NCI-H1930 (cell line): ENCODE results near the gene ZNF554.
"Not testable (repeated sequence)": the region's sequence is repeated elsewhere in the genome, so short reads cannot be mapped to it uniquely, and the experiment has no call there.

Experiments
- DNase-seq, 2 experiments: peaks; one replicate each; lab custom pipeline; 2025; lab: John Stamatoyannopoulos, UW

ZNF554 gene

DNA sequence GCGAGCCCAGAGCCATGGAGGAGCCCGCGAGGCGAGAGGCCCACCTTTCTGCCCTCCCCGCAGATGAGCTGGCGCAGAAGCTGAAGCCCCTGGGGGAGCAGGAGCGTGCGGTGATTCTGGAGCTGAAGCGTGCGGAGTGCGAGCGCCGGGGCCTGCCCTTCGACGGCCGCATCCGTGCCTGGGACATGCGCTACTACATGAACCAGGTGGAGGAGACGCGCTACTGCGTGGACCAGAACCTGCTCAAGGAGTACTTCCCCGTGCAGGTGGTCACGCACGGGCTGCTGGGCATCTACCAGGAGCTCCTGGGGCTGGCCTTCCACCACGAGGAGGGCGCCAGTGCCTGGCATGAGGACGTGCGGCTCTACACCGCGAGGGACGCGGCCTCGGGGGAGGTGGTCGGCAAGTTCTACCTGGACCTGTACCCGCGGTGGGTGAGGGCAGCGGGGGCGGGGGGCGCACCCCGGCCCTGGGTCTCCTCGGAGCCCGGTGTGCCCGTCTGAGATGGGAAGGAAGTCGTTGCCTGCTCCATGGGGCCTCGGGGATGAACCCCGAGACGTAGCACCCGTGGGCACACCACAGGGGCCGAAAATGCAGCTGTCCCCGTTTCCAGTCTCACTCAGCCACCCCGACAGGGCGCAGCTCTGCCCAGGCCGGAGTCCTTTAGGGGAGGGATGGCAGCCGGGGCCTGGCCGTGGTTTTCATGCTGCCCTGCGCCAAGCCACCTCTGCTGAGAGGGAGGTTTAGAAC, 12.1 kb upstream of the ZNF554 start:
- DNase-seq = no peak

GRCh38 chr19:2808129-2808941, 11.3 kb upstream of the ZNF554 start:
- DNase-seq = no peak

DNA sequence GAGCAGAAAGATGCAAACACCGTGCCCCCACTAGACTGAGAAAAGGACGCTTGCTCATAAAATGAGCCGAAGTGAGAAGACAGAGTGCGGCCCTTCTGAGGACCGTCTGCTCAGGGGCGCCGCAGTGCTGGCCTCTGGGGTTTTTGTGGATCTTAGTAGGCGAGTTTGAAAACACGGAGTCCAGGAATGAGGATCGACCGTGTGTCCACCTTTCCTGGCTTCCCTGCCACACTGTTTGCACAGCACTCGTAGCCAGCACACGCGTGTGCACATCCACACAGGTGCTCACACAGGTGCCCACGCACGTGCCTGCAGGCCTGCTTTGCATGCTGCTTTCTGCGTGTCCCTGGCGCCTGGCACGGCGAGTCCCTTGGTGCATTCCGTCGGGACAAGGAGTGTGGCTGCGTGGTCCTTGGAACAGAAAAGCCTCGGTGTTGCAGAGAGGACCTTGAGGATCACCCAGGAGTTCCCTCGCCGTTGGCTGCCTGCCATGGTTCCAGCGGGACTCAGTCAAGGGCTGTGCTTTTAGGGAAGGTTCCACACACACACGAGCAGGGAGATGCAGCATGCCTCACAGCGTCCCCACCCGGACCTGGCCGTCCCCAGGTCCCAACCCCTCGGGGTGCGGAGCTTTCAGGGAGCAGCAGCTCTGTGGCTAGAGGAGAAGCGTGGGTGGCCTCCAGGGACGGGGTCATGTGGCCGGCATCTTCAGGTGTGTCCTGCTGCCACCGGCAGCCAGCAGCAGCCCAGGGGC, 10.1 kb upstream of the ZNF554 start:
- DNase-seq = no peak

- DNase-seq = no peak
Observed at GRCh38 chr19:2810141-2811091, 9.3 kb upstream of the ZNF554 start.

DNA sequence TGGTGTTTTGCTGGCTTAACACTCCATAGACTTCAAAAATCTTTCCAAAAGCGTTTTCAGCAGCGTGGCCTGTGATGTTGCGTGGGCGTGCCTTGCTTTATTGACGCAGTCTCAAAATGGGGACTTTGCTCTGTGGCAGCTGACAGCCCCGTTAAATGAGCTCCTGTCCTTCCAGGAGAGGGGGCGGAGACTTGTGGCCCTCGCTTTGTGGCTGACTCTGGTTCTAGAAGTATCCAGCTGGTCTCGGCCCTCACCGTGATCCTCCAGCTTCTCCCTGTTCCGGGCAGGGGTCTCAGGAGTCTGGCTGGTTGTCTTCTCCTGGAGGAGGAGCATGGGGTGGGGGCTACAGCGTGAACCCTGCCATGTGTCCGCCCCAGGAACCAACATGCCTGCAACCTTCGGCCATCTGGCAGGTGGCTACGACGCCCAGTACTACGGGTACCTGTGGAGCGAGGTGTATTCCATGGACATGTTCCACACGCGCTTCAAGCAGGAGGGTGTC, 8.4 kb upstream of the ZNF554 start:
- no peak for DNase-seq

DNA sequence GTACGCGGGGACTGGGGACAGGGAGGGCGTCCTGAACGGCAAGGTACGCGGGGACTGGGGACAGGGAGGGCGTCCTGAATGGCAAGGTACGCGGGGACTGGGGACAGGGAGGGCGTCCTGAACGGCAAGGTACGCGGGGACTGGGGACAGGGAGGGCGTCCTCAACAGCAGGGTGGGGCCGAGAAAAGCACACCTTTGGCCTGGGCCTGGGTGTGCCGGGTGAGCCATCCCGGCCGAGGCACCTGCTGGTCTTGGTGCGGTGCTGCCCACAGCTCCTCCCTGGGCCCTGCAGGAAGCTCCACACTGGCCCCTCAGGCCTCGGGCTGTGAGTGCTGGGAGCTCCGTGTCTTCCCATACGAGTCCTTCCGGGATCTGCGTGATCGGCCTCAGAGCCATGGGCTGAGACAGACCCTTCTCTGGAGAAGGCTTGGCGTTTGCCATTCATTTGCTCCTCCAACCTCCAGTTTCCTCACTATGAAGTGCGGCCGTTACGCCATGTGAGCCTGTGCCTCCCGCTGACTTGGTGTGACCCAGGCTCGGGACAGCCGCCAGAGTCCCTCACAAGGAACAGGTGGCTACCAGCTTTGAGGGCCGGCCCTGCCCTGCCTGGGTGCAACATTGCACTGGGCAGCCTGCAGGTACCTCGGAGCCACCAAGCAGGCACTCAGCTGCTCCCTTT, 7.8 kb upstream of the ZNF554 start:
- no peak for DNase-seq

DNA sequence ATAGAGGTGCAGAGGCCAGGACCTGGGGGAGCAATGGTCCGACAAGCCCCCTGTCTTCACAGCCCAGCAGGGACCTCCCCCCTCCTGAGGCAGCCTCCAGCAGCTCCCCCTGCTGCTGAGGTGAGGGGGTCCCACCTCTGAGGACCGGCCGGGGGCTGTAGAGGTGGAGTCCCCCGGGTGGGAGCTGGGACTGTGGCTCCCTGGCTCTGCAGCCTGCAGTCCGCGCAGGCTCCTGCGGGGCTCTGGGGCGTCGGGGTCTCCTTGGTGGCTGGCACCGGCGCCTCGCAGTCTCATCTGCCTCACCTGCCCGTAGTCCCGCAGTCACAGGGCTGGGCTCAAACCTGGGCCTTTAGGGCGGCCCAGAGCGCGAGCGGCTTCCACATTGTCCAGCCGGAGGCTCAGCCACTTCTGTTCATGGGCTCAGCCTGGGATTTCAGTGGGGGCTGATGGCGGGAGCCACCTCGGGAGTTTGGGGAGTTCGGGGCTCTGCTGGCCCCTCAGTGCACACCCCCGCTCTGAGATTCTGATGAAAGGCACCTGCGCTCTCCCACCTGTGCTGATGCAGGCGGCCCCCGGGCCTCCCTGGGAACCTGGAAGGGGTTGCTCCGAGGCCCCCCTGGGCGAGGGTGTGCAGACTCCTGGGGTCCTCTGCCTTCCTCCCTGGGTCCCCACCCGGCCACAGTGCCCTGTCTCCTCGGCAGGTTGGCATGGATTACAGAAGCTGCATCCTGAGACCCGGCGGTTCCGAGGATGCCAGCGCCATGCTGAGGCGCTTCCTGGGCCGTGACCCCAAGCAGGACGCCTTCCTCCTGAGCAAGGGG, 7.0 kb upstream of the ZNF554 start:
- no peak for DNase-seq

- DNase-seq = no peak
Observed at GRCh38 chr19:2813235-2814160, 6.2 kb upstream of the ZNF554 start.

DNA sequence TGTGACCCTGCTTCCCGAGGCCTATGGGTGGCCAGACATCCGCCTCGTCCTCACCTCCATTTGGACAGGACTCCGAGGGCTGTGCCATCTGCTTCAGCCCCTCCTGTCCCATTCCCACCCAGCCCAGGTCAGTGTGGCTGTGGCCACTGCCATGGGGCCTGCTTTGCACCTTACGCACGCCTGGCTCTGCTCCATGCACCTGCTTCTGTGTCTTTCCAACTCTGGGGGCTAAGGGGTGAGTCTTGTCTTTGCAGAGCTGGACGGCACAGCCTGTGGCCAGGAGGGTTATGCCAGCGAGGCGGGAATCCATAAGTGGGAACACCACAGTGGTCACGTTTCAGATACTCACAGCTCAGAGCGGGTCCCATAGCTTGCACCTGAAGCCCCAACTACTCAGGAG, 5.2 kb upstream of the ZNF554 start:
- no peak for DNase-seq

- no peak for DNase-seq
Observed at GRCh38 chr19:2815191-2815614, 4.5 kb upstream of the ZNF554 start.

DNA sequence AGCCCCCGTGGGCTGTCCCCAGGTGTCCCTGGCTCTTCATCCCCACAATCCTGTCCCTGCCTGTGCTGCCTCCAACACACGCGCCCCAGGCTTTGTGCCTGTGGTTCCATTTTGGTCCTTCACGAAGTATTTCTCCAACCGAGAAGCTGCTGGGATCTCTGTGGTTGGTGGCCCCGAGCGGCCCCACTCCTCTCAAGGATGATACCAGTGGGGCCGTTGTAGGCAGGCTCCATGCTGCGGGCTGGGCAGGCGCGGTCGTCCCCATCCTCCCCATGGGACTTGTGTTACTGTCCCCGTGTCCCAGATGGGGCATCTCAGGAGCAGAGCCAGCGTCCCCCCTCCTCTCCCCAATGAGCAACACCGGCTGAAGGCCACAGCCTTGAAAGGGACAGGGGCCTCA, 3.7 kb upstream of the ZNF554 start:
- no peak for DNase-seq

DNA sequence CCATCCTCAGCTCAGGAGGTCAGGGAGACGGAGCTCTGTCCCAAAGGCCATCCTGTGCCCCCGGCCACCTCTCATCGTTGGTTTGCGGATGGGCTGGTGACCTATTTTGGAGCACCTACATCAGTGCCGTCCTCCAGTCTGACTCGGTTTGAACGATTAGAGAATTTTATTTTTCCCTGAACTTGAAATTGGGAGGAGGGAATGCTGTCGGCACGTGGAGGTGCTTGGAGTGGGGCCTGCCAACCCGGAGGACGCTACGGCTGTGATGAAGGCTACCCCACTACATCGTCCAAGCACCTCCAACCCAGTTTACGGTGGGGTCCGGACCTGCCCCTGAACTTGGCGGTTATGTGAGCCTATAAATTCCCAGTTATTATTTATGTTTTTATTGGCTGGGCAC, 3.0 kb upstream of the ZNF554 start:
- DNase-seq = no peak

DNA sequence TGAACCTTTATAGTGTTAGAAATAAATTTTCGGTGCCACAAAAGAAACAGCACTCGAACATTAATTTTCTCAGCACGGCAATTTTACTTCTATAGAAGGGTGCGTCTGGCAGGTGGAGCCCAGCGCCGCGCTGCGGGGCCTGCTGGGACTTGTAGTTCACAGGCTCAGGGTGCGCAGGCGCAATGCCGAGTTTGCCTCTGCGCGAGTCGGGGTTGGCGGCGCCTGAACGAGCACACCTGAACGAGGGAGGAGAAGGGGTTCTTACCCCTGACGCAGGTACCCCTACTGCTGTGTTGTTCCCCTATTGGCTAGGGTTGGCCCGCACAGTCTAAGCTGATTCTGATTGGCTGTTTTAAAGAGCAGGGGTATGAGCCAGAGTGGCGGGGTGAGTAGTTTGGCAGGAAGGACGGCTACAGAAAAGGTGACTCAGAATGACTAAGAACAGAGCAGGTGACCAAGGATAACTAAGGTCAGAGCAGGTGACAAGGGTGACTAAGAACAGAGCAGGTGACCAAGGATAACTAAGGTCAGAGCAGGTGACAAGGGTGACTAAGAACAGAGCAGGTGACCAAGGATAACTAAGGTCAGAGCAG, 2.3 kb upstream of the ZNF554 start:
- DNase-seq = not testable (repeated sequence)

GRCh38 chr19:2820112-2820702, 539 bp downstream of the ZNF554 start:
- DNase-seq = no peak

DNA sequence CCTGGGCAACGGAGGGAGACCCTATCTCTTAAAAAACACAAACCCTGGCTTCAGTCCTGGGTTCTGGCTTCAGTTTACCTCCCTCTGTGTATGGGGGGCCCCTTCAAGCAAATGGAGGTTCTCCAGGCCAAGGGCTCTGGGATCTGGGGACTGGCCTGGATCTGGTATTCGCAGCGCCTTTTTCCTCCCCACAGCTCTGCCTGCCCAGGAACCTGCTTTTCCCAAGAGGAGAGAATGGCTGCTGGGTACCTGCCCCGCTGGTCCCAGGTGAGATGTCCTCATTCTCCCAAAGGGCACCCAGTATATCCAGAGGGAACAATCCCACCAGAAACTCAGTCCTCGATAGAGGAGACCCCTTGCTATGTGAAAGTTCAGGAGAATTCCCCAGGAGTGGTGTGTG, 3.2 kb downstream of the ZNF554 start:
- no peak for DNase-seq

DNA sequence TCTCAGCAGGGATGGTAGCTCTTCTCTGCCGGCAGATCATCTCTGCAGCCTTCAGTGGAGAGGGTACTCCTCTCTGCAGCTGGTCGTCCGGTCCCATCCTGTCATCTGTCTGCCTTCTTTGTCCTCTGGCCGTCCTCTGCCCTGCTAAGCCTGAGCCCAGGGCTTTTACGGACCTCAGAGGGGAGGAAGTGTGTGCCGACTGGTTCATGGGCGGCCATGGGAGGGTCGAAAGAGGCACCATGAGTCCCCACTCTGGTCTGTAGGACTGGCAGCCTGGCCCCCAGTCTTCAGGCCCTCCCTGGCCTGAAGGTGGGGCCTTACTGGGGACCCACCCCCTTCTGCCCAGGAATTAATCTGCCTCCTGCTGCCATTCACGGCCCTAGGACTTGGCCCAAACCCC, 4.0 kb downstream of the ZNF554 start:
- DNase-seq = no peak

DNA sequence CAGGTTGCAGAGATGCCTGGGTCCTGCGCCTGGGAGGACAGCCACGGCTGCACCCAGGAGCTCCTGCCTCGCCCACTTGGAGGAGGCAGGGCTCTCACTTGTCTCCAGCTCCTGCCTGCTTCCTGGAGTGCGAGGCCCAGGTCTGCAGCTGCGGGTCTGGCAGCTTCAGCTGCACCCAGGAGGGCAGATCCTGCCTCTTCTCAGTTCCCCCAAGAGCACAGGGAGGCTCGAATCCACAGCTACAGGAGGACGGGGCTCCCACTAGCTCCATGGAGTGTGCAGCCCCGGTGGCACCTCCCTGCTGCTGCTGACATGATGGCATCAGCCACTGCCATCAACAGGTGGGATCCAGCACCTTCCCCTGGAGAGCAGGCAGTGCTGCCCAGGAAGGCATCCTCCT, 4.5 kb downstream of the ZNF554 start:
- no peak for DNase-seq

- no peak for DNase-seq
Observed at GRCh38 chr19:2827022-2827421, 7.4 kb downstream of the ZNF554 start.
